ENCODE measurements around the gene HPCAL1. TPM values are rescaled to one million over a fixed set of nuclear protein-coding genes. Genes with fewer than 3 reads are reported as not detected.

The HPCAL1 gene
- total RNA-seq, 2 experiments from 2014 or later = 85.0 to 85.7 TPM

DNA sequence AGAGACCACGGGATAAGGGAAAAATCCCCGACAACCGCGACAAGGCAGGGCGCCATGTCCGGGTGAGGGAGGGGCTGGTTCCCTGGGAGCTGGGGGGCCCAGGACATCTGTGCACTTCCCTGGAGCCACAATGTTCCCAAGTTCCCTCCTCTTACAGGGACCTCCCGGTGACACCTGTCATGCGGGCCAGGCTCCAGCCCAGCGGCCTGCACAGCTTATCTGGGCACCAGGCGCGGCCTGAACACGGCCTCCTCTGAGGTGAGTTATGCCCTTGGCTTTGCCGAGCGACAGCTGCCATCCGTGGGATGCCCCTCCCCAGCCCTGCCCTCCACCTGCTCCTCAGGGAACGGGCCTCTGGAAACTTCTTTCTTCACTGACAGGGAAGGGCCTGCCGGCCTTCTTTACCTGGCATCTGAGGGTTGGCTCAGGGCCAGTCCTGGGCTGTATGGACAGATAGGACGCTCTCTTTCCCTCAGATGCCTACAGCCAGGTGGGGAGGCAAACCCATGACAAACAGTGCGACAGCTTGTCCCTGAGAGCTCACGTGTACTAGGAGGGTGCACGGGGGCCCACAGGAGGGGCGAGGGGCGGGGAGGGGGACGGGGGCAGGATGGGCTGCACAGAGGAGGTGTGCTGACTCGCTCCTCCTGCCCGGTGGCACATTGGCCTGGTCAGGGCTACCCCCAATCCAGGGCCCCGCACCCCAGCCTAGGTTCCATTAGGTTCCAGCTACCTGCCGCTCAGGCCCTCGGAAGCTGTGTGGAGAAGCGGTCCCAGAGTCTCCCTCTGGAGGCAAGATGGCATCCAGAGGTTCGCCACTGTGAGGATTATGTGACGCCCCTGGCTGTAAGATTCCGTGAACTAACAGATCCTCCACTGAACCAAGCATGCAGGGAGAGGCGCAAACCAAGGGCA is 34.9 kb upstream of the HPCAL1 start:
- ChIA-PET POLR2A (no interaction called here), CTCF (no interaction called here)

DNA sequence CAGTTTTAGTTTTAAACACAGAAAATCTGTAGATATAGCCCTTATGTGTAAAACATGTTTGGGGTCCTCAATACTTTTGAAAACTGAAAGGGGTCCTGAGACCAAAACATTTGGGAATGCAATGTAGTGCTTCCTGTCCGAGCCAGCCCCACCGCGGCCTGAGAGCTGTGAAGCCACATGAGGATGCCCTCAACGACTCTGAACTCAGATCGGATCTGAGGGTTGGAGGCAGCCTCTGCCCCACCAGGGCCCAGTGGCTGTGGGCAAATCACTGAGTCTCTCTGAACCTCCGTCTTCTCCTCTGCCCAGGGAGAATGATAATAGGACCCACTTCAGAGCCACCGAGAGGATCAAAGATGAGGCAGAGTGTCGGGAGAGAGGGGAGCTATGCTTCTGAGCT is 33.4 kb upstream of the HPCAL1 start:
- ChIA-PET CTCF (interaction anchor here (1.8 to 2.9 kb wide), 2 partner anchors 33 to 165 kb away, joined by 3 to 13 read pairs; no protein-coding TSS in a partner anchor), POLR2A (no interaction called here)

DNA sequence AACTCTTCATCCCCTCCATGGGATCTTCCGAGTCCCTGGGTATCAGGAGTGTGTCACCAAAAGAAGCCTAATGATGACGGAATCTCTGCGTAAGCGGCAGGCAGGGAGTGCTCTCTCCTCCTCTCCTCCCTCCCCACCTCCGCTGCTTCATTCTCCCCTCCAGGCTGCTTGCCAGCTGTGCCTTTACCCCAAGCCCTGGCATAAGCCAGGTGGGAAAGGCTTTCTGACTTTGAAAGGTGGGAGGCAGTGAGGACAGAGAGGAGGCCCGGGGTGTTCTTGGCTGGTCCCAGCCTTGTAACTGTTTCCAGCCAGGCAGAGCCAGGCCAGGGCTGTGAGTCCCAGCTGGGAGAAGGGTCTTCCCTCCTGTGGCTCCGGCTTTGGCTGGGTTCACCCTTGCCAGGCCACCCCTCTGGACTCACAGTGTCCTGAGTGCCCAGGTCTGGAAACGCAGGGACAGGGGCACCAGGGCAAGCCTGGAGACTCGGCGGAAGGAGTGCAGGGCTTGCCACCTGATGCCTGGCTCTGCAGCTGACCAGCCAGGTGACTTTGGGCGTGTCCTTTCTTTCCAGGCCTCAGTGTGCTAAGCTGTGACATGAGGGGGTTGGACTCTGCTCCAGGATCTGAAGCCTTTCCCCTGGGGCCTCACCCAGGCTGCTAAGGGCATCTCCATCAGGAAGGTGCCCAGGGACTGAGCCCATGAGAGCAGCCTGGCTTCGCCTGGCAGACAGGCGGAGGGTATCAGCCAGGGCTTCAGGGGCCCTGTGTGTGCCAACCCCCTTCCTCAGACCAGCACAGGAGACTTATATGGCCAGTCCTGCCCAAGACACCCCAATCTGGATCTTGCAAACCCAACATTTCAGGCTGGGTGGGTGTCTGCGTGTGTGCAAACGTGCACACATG is 32.7 kb upstream of the HPCAL1 start:
- CTCF ChIA-PET = interaction anchor here (1.2 to 2.9 kb wide), 4 partner anchors 14 to 165 kb away, joined by 3 to 14 read pairs (median 8); no protein-coding TSS in a partner anchor
- POLR2A ChIA-PET = no interaction called here

DNA sequence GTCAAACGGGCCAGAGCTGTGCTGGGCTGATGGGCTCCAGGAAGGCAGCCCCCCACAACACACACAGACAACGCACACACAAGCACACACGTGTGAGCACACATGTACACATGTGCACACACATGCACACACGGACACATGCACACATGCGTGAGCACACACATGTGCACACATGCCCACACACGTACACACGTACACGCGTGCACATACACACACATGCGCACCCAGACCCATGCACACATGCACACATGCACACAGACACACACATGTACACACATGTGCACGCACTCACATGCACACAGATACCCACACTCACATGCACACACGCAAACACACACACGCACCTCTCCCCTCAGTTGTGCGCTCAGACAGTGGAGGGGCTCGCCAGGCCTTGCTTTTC is 31.2 kb upstream of the HPCAL1 start:
- ChIA-PET CTCF (interaction anchor here (1.9 to 2.9 kb wide), 2 partner anchors 138 to 163 kb away, joined by 13 to 14 read pairs; no protein-coding TSS in a partner anchor), POLR2A (no interaction called here)

DNA sequence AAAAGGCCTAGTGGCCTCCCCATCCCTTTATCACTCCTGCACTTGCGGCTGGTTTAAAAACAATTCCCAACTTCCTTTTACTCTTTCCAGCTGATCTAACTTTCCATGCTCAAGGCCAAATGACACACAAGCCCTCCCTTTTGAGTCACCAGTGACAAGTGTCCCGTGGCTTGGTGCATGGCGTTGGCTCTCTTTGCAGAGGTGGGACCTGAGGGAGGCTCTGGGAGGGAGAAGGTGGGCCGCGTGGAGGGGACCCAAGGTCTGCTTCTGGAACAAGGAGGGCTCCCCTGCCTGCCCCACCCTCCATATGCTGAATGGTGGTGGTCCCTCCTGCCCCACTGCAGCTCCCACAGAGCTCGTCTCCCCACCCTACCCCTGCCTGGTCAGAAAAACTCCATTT is 30.8 kb upstream of the HPCAL1 start:
- CTCF ChIA-PET = interaction anchor here (1.9 to 2.7 kb wide), 2 partner anchors 137 to 138 kb away, joined by 8 to 14 read pairs; no protein-coding TSS in a partner anchor
- POLR2A ChIA-PET = no interaction called here

DNA sequence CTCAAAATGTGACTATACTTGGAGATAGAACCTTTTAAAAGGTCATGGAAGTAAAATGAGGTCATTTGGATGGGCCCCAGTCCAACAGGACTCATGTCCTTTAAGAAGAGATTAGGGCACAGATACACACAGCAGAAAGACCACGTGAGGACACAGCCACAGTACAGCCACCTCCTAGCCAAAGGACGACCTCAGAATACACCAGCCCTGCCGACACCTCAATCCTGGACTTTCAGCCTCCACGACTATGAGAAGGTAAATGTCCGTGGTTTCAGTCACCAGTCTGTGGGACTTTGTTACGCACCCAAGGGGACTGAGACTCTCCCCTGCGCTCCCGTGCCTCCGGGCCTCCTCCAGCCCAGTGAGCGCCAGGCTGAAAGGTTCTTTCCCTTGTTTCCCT is 30.2 kb upstream of the HPCAL1 start:
- ChIA-PET CTCF (interaction anchor here (2.7 kb wide), 1 partner anchor 136 kb away, joined by 8 read pairs; no protein-coding TSS in a partner anchor), POLR2A (no interaction called here)

DNA sequence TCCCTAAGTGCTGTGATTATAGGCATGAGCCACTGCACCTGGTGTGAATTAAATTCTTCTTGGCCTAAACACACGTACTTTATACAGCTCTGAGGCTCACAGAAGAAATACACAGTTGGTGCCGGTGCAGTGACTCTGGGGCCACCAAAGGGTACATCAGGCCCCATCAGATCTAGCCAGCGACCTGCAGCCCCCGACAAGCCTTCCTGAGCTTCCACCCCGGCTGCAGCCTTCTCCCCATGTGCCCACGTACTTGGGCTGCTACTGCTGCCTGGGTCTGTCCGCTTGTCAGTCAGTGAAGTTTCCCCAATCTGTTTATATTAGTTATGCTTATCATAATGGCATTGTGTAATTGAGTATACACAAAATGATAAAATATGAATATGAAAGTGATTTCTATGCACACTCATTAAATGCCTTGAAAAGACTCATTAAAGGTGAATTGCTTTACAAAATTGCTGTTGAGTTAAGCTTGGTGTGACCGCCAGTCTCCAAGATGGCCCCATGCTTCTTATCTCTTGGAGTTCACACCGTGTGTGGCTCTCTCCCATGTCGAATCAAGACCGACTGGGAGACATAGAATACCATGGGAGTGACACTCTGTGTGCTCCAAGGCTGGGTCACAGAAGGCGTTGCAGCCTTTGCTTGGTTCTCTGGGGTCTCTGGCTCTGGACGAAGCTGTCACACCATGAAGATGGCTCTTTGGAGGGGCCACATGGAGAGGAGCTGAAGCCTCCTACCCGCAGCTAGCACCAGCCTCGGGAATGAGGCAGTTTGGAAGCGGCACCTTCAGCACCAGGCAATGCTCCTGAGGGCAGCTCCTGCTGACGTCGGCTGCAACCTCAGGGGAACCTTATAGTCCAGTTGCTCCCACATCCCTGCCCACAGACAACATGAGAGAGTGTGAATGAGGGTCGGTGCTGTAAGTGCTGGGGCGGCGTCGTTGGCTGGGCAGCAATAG is 29.2 kb upstream of the HPCAL1 start:
- ChIA-PET POLR2A (no interaction called here), CTCF (interaction anchor here (2.7 kb wide), 1 partner anchor 135 kb away, joined by 8 read pairs; no protein-coding TSS in a partner anchor)

DNA sequence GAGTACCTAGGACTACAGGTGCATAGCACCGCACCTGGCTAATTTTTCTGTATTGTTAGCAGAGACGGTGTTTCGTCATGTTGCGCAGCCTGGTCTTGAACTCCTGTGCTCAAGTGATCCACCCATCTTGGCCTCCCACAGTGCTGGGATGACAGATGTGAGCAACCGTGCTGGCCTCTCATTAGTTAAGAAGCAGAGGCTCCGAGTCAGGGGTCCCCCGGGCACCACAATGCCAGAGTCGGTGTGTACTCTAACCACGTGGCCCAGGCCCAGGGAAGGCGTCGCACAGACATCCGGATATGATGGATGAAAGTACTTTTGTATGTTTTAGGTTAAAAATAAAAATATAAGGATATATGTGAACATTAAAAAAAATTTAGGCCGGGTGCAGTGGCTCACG is 28.3 kb upstream of the HPCAL1 start:
- ChIA-PET POLR2A (no interaction called here), CTCF (interaction anchor here (2.7 kb wide), 1 partner anchor 134 kb away, joined by 8 read pairs; no protein-coding TSS in a partner anchor)

DNA sequence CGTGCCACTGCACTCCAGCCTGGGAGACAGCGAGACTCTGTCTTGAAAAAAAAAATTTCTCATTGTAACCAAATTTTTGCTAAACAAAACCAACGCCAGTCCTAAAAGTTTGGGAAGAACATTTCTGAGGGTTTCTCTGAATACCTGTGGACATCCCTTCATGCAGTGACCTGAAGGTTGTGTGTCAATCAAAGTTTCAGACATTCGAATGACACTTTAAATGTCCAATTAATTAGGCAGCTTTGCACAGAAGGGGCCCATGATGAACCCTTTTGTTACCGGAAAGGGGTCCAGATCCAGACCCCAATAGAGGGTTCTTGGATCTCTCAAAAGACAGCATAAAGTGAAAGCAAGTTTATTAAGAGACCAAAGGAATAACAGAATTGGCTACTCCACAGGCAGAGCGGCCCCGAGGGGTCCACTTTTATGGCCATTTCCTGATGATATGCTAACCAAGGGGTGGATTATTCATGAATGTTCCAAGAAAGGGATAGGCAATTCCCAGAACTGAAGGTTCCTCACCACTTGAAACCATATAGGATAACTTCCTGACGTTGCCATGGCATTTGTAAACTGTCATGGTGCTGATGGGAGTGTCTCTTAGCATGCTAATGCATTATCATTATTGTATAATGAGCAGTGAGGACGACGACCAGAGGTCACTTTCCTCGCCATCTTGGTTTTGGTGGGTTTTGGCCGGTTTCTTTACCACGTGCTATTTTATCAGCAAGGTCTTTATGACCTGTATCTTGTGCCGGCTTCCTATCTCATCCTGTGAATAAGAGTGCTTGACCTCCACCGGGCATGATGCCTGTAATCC is 27.5 kb upstream of the HPCAL1 start:
- CTCF ChIA-PET = interaction anchor here (2.7 kb wide), 1 partner anchor 134 kb away, joined by 8 read pairs; no protein-coding TSS in a partner anchor
- POLR2A ChIA-PET = interaction anchor here (0.6 kb wide), 1 partner anchor 107 kb away, joined by 4 read pairs; no protein-coding TSS in a partner anchor

DNA sequence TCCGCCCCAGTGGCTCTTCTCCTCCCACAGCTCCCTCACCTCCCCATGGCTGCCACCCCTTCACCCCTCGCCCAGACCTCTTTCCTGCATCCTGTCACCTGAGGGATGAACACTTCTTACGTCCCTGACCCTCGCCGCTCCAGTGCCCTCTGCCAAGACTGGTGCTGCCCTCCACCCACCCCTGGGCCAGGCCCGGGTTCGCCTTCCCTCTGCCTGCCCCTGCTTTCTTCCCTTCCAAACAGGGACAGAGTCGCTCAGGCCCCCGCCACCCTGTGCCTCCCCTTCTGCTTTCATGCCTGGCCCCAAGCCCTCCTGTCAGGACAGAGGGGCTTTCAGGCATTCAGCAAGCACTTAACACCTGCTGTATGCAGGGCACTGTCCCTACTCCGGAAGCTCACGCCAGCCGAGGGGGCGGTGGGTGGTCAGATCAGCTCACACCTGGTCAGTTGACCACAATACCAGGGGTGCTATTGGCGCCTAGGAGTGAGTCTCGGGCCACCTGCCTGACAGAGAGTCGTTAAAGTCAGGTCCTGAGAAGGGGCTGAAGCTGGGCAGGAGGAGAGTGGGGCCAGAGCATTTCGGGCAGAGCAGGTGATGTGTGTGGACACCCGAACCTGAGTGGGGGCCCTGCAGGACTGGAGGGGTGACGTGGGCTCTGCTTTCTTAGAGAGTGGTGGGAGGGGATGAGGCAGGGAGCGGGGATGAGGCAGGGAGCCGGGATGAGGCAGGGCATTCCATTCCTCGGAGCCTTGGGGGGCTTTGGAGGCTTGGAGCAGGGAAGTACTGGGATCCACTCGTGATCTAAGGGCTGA is 26.0 kb upstream of the HPCAL1 start:
- CTCF ChIA-PET = interaction anchor here (1.1 kb wide), 1 partner anchor 132 kb away, joined by 3 read pairs; no protein-coding TSS in a partner anchor
- POLR2A ChIA-PET = no interaction called here

DNA sequence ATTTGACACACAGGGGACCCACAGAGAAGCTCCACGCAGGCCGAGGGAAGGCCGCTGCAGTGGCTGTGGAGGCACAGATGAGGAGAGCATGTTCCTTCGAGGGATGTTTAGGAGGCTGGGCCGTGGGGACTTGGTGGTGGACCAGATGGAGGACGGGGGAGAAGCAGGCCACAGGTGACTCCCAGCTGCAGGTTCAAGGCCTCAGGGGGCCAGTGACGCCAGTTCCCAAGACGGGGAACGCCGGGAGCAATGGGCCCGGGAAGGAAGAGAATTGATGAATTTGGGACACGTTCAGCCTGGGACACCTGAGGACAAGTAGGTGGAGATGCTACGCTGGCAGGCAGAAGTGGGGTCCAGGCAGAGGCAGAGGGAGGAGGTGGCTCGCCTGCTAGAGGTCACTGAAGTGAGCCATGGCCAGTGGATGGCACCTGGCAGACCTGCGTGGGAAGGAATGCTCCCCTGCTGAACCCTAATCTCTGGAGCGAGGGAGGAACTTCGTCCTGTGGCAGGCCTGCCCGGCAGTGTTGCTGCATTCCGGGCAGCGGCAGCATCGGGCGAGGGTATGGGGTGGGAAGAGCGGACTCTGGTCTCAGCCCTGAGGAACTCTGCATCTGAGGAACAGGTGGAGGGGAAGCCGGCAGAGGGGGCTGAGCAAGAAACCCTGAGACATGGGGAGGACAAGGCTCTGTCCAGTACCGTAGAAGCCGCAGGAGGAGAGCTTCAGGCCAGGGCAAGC is 25.2 kb upstream of the HPCAL1 start:
- CTCF ChIA-PET = interaction anchor here (0.9 to 1.1 kb wide), 2 partner anchors 131 to 133 kb away, joined by 3 read pairs; no protein-coding TSS in a partner anchor
- POLR2A ChIA-PET = no interaction called here

DNA sequence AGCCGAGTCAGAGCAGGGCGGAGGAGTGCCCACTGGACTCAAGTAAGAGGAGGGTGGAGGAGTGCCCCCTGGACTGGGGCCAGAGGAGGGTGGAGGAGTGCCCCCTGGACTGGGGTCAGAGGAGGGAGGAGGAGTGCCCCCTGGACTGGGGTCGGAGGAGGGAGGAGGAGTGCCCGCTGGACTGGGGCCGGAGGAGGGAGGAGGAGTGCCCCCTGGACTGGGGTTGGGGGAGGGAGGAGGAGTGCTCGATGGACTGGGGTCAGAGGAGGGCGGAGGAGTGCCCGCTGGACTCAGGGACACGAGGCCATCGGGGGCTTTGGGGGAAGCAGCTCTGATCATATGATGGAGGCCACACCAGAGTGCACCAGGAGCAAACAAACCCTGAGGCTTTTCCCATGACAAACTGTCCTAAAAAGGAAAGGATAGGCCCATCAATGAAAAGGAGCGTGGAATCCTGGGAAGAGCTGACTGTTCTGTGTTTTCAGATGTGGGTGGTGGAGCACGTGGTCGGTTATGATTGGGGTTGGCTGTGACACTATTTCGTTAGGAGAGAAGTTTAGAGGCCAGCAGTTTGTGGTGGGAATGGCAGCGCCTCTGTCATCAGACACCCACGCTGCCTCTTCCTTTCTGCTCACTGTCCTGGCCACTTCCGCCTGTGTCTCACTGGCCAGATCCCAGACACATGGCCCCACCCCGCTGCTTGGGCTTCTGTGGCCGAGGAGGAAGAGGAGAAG is 24.5 kb upstream of the HPCAL1 start:
- POLR2A ChIA-PET = no interaction called here
- CTCF ChIA-PET = interaction anchor here (0.9 kb wide), 1 partner anchor 133 kb away, joined by 3 read pairs; no protein-coding TSS in a partner anchor

DNA sequence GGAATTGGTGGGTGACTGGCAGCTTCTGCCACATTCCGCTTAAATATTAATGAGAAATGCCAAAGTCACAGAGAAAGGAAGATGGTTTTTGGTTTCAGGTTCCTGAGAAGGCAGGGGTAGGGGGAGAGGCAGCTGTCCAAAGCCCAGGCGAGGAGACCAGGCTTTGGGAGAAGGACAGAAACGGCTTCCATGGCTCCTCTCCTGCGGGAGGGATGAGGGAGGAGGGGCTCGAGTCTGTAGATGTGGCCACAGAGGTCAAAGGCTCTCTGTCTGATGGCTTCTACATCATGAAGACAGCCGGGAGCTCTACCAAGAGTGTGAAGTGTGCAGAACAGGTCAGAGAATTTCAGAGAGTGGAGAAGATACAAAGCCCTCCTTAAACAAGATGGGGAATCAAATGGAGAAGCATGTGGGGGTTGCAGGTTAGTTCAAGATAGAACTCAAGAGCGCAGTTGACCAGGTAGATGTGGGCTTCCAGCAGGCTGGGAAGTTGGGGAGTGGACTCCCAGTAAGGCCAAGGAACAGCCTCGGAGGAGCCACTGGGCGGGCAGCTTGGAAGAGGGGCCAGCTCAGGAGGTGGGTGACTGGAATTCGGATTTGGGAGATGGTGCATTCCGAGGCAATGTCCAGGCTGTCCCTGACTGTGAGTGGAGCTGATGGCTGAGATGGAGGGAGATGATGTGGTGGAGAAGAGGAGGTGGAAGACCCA is 23.8 kb upstream of the HPCAL1 start:
- ChIA-PET CTCF (no interaction called here), POLR2A (no interaction called here)

DNA sequence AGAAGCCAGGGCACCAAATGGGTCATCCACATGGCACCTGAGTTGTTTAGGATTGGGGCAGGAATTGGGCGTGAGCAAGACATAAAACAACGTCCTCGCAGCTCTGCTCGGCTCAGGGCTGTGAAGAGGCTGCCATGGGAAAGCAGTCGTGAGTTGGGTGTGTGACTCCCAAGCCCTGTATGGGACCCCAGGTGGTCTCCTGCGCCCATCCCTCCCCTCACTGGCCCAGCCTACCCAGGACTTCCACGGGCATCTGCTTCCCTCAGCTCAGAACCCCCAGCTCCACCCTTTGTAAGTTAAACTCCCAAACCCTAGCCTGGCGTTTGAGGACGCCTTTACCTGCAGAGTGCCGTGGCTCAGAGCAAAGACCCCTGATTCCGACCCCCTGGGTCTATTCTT is 23.2 kb upstream of the HPCAL1 start:
- ChIA-PET POLR2A (no interaction called here), CTCF (no interaction called here)

DNA sequence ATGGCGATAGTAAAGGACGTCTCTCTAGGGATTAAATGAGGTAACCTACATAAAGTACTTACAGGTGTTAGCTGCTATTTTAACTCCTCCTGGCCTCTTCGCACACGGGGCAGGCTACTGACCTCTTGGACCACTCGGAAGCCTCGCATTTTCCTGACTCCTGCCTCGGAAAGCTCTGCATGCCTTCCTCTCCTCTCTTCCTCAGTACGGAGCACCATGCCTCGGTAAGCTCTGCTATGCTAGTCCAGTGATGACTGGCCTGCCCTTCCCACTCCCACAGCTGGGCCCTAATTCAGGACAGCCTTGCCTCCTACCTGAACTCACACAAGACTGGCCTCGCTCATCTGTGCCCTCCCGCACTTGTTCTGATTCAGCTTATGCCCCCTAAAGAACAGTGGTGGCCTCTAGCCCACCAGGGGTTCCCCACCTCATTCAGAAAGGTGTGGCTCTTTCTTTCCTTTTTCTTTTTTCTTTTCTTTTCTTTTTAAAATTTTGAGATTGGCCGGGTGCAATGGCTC is 22.7 kb upstream of the HPCAL1 start:
- ChIA-PET CTCF (no interaction called here), POLR2A (no interaction called here)

All from activated CD8-positive, alpha-beta memory T cell treated with anti-CD3 and anti-CD28 coated beads for 36 hours (primary cell).